ENCODE measurements around the gene RNF225.
"Not testable (repeated sequence)": the region's sequence is repeated elsewhere in the genome, so short reads cannot be mapped to it uniquely, and the experiment has no call there.

The RNF225 gene

DNA sequence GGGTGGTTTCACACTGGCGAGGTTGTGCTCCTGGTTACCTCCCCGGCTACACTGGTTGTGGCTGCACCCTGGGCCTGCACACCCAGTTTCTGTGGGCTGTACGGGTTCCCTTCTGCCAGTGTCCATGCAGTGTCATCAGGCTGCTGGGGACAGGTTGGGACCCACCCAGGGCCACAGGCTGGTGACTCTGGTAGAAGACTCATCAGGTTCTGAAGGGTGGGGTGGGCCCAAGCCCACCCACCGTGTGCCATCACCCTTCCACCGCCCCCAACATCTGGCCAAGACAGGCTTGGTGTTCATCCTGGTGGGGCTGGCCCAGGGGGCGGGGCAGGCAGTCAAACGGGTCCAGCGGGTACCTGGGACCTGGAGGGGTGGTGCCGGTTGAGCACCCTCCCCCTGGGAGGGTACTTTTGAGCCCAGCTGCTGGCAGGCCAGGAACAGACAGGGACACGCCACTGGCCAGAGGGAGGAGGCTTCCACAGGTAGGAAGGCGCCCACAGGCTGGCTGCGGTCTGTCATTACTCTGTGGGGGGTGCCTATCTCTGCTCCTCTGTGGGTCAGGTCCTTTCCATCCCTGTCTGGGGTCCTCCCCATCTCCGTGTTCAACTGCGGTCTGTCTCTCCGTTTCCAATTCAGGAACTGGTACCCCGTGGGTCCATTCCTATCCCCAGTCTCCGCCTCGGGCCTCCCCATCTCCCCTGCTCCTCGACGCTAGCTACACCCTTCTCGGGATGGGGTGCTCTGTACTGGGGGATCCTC, at the start of gene RNF225:
Gene RNF225, plus strand, starts transcription at position 437 of the 759 bp plus-strand sequence. CDS start 434 bp downstream, outside the sequence.
- no peak for DNase-seq (ENCODE audit: low read depth in 2 of 2)

DNA sequence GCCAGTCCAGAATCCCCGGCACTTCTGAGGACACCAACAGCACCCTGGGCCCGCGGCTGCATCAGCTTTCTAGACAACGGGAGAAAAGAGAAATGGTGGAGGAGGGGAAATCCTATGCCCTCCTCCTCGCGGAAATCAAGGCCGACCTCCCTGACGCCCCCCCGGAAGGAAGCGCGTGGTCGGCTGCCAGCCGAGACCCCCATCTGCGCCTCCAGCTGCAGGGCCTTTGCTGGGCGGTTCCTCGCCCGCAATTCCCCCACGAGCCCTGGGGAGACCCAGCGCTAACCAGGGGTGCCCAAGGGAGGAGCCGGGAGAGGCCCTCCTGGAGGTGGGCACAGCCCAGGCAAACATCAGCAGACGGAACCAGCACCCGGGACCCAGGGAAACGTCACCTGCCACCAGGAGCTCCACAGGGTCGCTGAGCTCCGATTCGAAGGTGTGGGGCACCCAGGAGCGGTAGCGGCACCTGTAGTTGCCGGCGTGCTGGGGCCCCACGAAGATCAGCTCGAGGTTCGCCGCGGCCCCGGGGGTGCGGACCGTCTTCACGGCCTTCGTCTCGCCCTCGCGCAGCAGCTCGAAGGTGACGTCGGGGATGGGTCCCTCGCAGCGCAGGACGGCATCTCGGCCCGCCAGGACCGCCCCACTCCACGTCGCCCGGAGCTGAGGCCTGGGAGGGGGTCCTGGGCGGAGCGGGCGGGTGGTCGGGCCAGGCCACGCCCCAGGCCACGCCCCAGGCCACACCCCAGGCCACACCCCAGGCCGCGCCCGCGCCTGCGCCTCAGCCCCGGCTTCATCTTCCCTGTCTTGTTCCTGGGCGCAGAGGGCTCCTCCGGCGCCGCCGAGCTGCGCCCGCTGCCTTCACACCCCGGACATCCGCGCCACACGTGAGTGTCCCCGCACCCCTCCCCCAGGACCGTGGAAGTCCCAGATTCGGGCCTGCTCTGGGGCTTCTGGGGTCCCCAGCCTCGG, 48.2 kb upstream of the RNF225 start:
- DNase-seq (ENCODE audit: low read depth in 2 of 2), result peak; percentile 43 to 46

DNA sequence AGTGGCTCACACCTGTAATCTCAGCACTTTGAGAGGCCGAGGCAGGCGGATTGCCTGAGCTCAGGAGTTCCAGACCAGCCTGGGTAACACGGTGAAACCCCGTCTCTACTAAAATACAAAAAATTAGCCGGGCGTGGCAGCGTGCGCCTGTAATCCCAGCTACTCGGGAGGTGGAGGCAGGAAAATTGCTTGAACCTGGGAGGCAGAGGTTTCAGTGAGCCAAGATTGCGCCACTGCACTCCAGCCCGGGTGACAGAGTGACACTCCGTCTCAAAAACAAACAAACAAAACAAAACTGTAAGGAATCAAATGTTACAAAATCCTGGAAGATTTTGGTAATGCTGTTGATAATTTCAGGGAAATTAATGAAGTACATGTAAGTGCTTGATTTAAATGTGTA, 47.4 kb upstream of the RNF225 start:
- not testable (repeated sequence) for DNase-seq (ENCODE audit: low read depth in 2 of 2)

DNA sequence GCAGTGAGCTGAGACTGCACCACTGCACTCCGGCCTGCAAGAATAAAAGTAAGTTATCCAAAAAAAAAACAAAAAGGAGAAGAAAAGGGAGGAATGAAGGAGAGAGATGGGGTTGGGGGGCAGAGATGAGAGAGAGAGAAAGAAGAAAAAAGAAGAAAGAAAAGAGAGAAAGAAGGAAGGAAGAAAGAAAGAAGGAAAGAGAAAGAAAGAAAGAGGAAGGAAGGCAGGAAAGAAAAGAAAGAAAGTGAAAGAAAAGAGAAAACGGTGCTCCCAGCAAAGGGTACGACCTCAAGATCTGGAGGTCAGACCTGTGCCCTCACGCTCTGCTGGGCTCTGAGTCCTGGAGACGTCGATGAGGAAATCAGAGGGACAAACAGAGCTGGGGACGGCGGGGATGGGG, 45.9 kb upstream of the RNF225 start:
- no peak for DNase-seq (ENCODE audit: low read depth in 2 of 2)

DNA sequence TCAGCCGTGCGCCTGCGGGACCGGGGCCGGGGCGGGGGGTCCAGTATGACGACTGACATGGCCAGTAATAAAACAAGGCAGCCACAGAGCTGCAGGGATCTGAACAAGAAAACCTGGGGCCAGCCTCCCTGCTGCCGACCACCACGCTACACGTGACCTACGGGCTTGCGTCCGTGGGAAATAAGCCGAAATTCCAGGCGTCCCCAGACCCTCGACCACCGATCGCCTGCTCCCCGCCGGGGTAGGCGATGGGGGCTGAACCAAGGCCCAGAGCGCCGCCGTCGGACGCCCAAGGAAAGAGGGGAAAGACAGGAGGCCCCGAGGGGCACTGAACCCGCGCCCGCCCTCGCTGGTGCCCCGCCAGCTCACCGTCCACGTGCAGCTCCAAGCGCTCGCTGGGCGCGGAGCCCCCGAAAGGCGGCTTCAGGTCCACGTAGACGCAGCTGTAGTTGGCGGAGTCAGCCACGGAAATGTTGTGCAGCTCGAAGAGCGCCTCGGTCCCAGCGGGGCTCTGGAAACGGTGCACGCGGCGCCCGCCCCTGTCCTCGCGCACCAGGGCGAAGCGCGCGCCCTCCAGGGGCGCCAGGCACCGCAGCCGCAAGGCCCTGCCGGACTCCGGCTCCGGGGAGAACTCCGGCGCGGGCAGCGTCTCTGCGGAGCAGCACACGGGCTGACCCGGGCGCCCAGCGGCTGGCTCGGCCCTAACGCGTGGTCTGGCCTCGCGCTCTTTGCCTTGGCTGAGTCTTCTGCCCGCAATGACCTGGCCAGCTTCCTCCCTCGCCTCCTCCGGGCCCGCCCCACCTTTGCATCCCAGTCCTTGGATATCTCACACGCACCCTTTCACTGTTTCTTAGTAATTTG, 45.2 kb upstream of the RNF225 start:
- DNase-seq (ENCODE audit: low read depth in 2 of 2), result no peak

DNA sequence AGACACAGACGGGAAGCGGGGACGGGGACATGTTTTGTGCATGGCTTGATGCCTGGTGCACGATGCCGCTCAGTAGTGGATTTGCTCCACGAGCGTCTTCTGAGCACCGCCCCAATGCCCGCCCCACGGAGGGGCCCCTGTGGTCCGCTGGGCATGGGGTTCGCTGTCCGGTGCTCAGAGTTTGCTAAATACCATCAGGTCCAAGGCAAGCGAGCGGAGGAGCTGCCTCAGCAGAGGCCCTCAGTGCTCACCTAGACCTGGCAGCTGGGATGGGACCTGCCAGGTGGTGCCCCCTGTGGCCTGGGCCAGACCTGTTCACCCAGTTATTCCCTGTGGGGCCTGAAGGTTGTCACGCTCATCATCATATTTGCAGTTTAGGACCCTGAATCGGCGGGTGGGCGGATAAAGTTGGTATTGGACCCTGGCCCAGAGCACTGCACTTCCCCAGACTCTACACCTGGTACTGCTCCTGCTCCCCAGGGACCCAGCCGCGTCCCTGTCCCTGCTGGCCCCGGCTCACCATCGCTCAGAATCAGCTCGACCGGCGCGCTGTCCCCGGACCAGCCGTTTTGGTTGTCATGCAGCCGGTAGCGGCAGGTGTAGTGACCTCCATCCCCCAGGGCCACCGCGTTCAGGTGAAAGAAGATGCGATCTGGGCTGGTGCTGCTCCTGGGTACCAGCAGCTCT, 44.4 kb upstream of the RNF225 start:
- no peak for DNase-seq (ENCODE audit: low read depth in 2 of 2)

DNA sequence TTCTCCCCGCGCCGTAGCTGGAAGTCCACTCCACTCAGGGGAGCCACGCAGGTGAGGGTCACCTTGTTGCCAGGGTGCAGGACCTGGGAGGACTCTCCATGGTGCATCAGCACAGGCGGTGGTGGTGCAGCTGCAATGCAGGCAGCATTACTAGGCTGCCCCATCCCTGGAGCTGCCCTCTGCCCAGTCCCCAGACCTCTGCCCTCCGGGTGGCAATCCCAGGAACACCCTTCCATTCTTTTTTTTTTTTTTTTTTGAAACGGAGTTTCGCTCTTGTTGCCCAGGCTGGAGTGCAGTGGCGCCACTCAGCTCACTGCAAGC, 43.9 kb upstream of the RNF225 start:
- DNase-seq (ENCODE audit: low read depth in 2 of 2), result no peak

DNA sequence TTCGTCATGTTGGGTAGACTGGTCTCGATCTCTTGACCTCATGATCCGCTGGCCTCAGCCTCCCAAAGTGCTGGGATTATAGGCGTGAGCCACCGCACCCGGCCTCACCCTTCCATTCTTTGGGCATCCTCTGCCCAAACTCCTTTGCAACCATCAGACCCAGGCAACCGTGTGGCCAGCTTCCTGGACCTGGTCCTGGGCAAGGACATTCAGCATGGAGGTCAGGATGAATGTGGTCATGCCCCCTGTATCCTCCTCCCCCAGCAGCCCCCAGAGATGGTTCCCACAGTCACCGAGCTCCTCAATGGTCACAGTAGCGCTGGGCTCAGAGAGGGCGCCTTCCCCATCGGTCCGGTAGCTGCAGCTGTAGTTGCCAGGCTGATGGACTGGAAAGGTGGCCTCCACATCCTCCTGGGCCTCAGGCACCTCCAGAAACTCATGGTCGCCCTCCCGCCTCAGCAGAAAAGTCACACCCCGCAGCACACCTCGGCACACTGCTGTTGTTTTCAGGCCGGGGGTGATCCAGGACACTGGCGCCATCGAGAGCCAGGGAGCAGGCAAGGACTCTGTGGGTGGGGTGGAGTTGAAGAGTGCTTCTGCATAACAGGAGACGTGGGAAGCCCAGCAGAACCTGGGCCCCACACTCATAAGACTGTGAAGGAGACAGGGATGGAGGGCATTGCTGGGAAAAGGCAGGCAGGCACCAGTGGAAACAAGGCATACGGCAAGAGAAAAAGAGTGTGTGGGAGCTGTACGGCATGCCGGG, 43.3 kb upstream of the RNF225 start:
- DNase-seq (ENCODE audit: low read depth in 2 of 2), result no peak

DNA sequence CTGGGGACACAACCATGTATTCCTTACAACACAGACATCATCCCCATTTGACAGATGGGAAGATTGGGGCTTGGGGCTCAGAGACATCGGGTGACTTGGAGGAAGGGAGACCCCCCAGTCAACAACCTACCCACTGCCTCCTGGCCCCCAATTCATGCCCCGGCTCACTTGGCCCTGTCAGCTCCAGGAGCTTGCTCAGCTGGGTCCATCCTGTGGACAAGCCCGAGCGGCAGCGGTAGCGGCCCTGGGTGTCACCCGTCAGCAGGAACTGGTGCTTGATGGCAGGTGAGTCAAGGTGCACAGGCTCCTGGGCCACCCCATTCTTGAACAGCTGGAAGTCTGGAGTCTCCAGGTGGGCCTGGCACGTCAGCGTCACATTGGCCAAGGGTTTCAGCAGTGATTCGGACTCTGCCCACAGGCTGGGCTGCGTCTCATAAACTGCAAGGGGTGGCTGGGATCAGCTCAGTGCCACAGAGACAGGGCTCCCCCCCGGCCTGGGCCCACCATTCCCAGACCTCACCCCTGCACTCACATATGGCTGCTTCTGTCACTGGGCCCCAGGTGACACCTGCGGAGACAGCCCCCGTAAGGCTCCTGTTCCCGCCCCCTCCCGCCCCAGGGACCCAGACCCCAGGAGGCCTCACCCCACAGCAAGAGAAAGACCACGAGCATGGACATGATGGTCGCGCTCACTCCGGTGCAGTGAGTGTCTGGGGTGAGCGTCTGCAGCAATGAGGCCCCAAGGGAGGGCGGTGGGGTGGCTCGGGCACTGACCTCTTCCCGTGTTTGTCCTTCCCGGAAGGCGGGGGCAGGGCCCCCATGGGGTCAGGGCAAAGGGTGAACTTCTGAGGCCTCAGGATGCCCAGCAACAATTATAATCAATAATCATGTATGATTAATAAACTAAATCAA, 42.4 kb upstream of the RNF225 start, which contains the start of gene A1BG:
Gene A1BG, minus strand, starts transcription at position 733 of the 912 bp plus-strand sequence. Its CDS starts 55 bp downstream, at position 678.
- DNase-seq (ENCODE audit: low read depth in 2 of 2), result no peak

DNA sequence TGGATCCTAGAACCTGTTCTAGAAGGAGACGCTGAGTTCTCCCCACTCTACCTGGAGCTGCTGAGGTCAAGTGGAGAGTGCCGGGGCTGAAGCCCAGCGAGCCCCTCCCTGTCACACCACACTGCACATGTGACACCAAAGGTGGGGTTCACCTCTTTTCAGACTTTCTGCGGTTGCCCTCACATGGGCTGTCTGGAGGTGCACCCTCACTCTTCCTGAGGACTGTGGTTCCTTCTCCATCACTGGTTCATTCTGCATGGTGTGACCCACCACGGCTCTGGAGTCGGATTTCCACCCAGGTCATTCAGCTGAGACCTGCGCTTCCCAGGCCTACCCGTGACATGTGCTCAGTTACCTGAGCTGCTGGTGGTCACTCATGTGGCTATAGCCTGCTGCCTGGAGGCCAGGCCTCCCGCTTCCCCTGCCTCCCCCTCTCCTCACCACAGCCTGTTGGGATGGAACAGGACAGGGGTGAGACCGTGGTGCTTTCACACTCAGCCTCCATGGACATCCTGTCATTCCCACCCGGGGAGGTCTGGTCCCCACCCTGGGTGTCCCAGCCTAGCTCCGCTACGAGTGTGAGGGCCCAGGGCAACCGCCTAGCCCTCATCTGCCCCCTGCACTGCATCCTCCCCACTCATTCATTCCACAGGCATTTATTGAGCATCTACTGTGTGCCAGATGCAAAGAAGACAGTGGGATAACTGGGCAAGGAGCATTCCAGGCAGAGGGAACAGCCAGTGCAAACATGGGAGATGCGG, 41.6 kb upstream of the RNF225 start:
- DNase-seq (ENCODE audit: low read depth in 2 of 2), result no peak

DNA sequence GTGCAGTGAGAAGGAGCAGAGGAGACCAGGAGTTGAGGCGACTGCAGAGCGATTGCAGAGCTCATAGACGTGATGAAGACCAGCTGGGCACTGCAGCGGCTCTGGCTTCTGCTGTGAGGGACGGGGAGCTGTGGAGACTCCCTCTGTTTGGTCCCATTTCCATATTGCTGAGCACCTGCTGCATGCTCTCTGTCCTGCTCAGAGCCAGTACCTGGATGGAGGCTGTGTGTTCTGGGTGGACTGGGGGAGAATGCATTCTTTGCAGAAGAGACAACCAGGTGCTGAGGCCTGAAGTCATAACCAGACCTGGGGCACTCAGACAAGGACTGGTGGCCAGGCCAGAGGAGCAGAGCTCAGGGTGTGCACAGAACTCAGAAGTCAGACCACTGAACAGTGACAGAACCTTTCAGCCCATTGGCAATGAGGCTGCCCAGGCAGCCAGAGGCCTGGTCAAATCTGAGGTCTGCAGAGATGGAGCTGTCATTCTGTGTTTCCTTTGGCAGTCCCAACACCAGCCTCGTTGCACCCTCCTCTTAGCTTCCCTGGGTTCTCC, 40.9 kb upstream of the RNF225 start:
- DNase-seq (ENCODE audit: low read depth in 2 of 2), result no peak

DNA sequence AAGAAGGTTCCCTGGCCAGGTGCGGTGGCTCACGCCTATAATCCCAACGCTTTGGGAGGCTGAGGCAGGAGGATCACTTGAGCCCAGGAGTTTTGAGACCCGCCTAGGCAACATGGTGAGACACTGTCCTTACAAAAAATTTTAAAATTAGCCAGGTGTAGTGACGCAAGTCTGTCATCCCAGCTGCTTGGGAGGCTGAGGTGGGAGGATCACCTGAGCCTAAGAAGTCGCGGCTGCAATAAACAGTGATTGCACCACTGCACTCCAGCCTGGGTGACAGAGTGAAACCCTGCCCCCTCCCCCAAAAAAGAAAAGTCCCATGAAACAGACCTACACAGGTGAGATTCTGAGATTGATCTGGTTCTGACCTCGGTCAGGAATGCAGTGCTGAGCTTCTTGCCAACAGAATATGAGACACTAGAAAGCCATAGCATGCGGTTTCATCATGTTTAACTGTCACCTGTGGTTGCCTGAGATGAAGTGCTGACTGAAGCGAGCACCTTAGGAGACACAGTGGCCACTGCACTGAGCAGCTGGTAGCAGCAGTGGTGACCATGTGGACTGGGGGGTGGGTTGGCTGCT, 40.1 kb upstream of the RNF225 start:
- DNase-seq (ENCODE audit: low read depth in 2 of 2), result no peak

DNA sequence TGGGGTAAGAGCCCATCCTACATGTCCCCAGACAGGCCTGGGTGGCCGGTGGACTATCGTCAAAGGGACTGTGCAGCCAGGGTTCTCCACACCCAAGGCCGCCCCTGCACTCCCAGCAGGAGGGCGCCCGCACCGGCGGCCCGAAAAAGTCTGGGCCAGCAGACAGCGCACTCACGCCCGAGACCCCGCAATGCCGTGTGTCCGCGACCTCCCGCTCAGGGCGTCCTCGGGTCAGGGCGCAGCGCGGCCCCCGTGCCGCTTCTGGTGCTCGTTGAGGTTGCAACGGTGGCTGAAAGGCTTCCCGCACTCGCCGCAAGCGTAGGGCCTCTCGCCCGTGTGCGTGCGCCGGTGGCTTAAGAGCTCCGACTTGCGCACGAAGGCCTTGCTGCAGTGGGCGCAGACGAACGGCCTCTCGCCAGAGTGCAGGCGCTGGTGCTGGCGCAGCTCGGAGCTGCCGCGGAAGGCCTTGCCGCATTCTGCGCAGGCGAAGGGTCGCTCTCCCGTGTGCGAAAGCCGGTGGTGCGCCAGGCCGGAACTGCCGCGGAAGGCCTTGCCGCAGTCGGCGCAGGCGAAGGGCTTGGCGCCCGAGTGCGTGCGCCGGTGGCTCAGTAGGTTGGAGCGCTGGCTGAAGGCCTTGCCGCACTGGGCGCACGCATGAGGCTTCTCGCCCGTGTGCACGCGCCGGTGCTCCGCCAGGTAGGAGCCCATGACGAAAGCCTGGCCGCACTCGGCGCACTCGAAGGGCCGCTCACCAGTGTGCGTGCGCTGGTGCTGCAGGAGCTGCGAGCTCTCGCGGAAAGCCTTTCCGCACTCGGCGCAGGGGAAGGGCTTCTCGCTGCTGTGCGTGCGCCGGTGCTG, 39.3 kb upstream of the RNF225 start:
- no peak for DNase-seq (ENCODE audit: low read depth in 2 of 2)

DNA sequence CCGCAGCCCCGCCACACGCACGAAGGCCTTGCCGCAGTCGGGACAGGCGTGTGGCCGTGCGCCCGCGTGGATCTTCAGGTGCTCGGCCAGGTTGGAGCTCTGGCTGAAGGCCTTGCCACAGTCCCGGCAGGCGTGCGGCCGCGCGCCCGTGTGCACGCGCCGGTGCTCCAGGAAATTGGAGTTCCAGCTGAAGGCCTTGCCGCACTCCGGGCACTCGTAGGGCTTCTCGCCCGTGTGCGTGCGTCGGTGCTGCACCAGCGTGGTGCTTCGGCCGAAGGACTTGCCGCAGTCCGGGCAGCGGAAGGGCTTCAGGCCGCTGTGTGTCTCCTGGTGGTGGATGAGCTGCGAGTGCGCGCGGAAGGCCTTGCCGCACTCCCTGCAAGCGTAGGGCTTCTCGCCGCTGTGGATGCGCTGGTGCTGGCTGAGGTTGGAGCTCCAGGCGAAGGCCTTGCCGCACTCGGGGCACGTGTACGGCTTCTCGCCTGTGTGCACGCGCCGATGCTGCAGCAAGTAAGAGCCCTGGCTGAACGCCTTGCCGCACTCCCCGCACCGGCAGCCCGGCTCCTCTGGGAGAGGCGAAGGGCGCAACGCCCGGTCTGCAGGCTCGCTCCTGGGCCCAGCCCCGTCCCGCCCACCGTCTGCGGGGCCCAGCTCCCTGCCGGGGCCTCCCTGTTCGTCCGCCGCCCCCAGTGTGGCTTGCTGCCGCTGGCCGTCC, 38.5 kb upstream of the RNF225 start:
- no peak for DNase-seq (ENCODE audit: low read depth in 2 of 2)

DNA sequence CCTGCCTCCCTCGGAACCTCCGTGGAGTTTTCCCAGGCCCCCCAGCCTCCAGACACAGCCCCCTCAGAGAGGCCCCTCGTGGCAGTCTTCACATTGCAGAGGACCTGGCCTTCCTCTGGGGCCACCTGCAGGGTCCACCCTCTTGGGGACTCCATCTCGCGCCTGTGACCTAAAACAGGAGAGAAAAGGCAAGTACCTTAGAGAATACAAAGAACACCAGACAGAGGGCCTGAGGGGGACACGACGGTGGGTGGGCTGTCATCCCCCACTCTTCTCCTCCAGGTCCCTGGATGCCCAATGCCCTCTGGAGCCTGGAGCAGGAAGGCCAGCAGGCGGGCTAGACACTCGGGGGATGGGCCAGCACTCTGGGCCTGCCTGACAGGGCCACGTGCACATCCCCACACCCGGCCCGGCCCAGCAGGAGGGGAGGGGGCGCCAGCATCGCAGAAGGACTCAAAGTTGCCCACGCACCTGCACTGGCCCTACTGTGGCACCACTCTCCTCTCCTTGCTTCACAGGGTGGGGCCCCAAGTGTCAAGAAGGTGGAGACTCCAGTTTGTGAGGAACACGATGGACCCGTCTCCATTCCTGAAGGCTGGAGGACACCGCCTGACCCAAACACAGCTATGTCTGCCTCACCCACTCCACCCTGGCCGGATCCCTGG, 37.8 kb upstream of the RNF225 start:
- no peak for DNase-seq (ENCODE audit: low read depth in 2 of 2)

DNA sequence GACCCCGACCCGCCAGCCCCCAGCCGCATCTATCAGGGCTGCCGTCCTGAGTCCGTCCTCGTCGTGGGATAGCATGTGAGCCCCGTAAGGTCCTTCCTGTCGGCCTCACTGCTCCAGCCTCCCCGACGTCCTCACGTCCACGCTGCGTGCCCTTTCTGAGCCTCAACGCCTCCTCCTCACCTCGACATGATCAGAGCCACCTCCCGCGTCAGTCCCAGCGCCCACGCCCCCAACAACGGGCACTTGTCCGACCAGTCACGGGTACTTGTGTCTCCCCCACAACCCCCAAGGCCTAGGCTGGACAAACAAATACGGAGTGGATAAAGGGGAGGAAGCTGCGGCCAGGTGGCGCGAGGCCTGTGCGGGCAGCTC, 33.6 kb upstream of the RNF225 start:
- DNase-seq (ENCODE audit: low read depth in 2 of 2), result no peak

All from activated CD8-positive, alpha-beta memory T cell treated with anti-CD3 and anti-CD28 coated beads for 4 hours (primary cell).